ENCODE results near the gene USP36. TPM values are rescaled to one million over a fixed set of nuclear protein-coding genes. Genes with fewer than 3 reads are reported as not detected.

Gene USP36
- total RNA-seq, 1 donor from 2014 or later = 107 TPM

- TF ChIP-seq, protein P1, sequence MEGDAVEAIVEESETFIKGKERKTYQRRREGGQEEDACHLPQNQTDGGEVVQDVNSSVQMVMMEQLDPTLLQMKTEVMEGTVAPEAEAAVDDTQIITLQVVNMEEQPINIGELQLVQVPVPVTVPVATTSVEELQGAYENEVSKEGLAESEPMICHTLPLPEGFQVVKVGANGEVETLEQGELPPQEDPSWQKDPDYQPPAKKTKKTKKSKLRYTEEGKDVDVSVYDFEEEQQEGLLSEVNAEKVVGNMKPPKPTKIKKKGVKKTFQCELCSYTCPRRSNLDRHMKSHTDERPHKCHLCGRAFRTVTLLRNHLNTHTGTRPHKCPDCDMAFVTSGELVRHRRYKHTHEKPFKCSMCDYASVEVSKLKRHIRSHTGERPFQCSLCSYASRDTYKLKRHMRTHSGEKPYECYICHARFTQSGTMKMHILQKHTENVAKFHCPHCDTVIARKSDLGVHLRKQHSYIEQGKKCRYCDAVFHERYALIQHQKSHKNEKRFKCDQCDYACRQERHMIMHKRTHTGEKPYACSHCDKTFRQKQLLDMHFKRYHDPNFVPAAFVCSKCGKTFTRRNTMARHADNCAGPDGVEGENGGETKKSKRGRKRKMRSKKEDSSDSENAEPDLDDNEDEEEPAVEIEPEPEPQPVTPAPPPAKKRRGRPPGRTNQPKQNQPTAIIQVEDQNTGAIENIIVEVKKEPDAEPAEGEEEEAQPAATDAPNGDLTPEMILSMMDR (IDR thresholded peaks at IDR 0.05) = no peak
- peak overlapping the region; percentile 32 for H3K27ac Mint-ChIP-seq
- no peak for ATAC-seq (ENCODE audit: low read depth)
- CTCF ChIA-PET = no interaction called here
- POLR2A ChIA-PET = interaction anchor here (0.9 to 1.4 kb wide), 2 partner anchors 10 to 15 kb away, joined by 5 to 6 read pairs; no protein-coding TSS in a partner anchor
- no peak for DNase-seq
- intact Hi-C loops (cut with micrococcal nuclease) = no loop called here
- no peaks in the 10 kb centered on the region for H3K9me3 Mint-ChIP-seq
- no peaks in the 10 kb centered on the region for H3K27me3 Mint-ChIP-seq
- no peak overlapping the region for H3K4me3 Mint-ChIP-seq
- H3K4me1 Mint-ChIP-seq = peaks cover 39% of the 10 kb centered on the region
- peaks cover 15% of the 10 kb centered on the region for H3K36me3 Mint-ChIP-seq (ENCODE audit: low read depth)
Observed at GRCh38 chr17:78764871-78765270, 75.7 kb downstream of the USP36 start.

GRCh38 chr17:78763561-78763960, 77.1 kb downstream of the USP36 start:
- H3K9me3 Mint-ChIP-seq = no peaks in the 10 kb centered on the region
- POLR2A ChIA-PET = interaction anchor here (0.6 to 1.4 kb wide), 4 partner anchors 14 to 46 kb away, joined by 3 to 9 read pairs (median 4); no protein-coding TSS in a partner anchor
- intact Hi-C loops (cut with micrococcal nuclease) = no loop called here
- H3K4me1 Mint-ChIP-seq = peaks cover 52% of the 10 kb centered on the region
- no peak overlapping the region for H3K27ac Mint-ChIP-seq
- no peaks in the 10 kb centered on the region for H3K27me3 Mint-ChIP-seq
- no peak overlapping the region for H3K4me3 Mint-ChIP-seq
- TF ChIP-seq, protein P1 (IDR thresholded peaks at IDR 0.05) = no peak
- CTCF ChIA-PET = no interaction called here
- ATAC-seq (ENCODE audit: low read depth) = no peak
- DNase-seq = no peak
- peaks cover 15% of the 10 kb centered on the region for H3K36me3 Mint-ChIP-seq (ENCODE audit: low read depth)

- H3K9me3 Mint-ChIP-seq = no peaks in the 10 kb centered on the region
- no peak overlapping the region for H3K4me3 Mint-ChIP-seq
- H3K36me3 Mint-ChIP-seq (ENCODE audit: low read depth) = peaks cover 15% of the 10 kb centered on the region
- POLR2A ChIA-PET = interaction anchor here (0.6 to 4.6 kb wide), 5 partner anchors 12 to 27 kb away, joined by 3 to 15 read pairs (median 3); no protein-coding TSS in a partner anchor
- peaks cover 69% of the 10 kb centered on the region for H3K4me1 Mint-ChIP-seq
- H3K27me3 Mint-ChIP-seq = no peaks in the 10 kb centered on the region
- no peak for ATAC-seq (ENCODE audit: low read depth)
- peak overlapping the region; percentile 79 for H3K27ac Mint-ChIP-seq
- no peak for DNase-seq
- intact Hi-C loops (cut with micrococcal nuclease) = no loop called here
- TF ChIP-seq, protein P1 (IDR thresholded peaks at IDR 0.05) = no peak
- CTCF ChIA-PET = interaction anchor here (0.6 to 0.7 kb wide), 2 partner anchors 11 to 34 kb away, joined by 3 read pairs; no protein-coding TSS in a partner anchor
Observed at GRCh38 chr17:78761789-78762406, 78.7 kb downstream of the USP36 start.

- H3K27ac Mint-ChIP-seq = peak overlapping the region; percentile 94
- peaks cover 19% of the 10 kb centered on the region for H3K36me3 Mint-ChIP-seq (ENCODE audit: low read depth)
- ChIA-PET POLR2A (interaction anchor here (0.7 to 4.6 kb wide), 8 partner anchors 8 to 25 kb away, joined by 3 to 15 read pairs (median 6); no protein-coding TSS in a partner anchor), CTCF (interaction anchor here (1.7 kb wide), 1 partner anchor 51 kb away, joined by 3 read pairs; no protein-coding TSS in a partner anchor)
- no peaks in the 10 kb centered on the region for H3K9me3 Mint-ChIP-seq
- H3K4me3 Mint-ChIP-seq = peak overlapping the region; percentile 70
- no peaks in the 10 kb centered on the region for H3K27me3 Mint-ChIP-seq
- ATAC-seq (ENCODE audit: low read depth) (peak; percentile 26), DNase-seq (no peak)
- intact Hi-C loops (cut with micrococcal nuclease) = loop anchor here (1.0 to 2.0 kb wide), 3 partner anchors 15 to 25 kb away; no protein-coding TSS in a partner anchor
- peaks cover 84% of the 10 kb centered on the region for H3K4me1 Mint-ChIP-seq
- TF ChIP-seq, protein P1 (IDR thresholded peaks at IDR 0.05) = no peak
Observed at GRCh38 chr17:78759969-78760352, 80.7 kb downstream of the USP36 start.
